GM12891 (cell line): ENCODE results near the gene CDK17. TPM values are rescaled to one million over a fixed set of nuclear protein-coding genes. Genes with fewer than 3 reads are reported as not detected.

Experiments
- DNase-seq: peaks from one replicate; pipeline ENCODE4 v3.0.0; 2011; ENCODE audit warnings: low spot score; ENCODE audit not compliant: insufficient read length
- FAIRE-seq: peaks from 2 replicates; lab custom pipeline; 2011; peaks lifted over from hg19 to GRCh38; lab: Jason Lieb, UNC
- PAX5 ChIP-seq: IDR thresholded peaks from 2 replicates; pipeline ENCODE4 v1.6.1; 2011; ENCODE audit warnings: low read length, moderate library complexity, mild to moderate bottlenecking; ENCODE audit not compliant: insufficient read depth, severe bottlenecking
- POLR2A ChIP-seq: IDR thresholded peaks from 2 replicates; pipeline ENCODE4 v1.6.1; 2011; ENCODE audit warnings: low read depth, low read length, control low read depth
- POLR2AphosphoS5 ChIP-seq: IDR thresholded peaks from 2 replicates; pipeline ENCODE4 v1.6.1; 2011; ENCODE audit warnings: low read depth, low read length, control low read depth
- POU2F2 ChIP-seq: IDR thresholded peaks from 2 replicates; pipeline ENCODE4 v1.6.1; 2011; ENCODE audit warnings: low read depth, mild to moderate bottlenecking, control low read depth, low read length, moderate library complexity
- SPI1 ChIP-seq: IDR thresholded peaks from 2 replicates; pipeline ENCODE4 v1.6.1; 2011; ENCODE audit warnings: low read depth, low read length, control low read depth
- TAF1 ChIP-seq: IDR thresholded peaks from 2 replicates; pipeline ENCODE4 v1.6.1; 2011; ENCODE audit warnings: low read depth, low read length, control low read depth
- polyA plus RNA-seq: library from polyadenylated mRNA; unstranded; fragments of >200 nt; gene quantifications from one replicate; pipeline ENCODE4 v1.2.1, GENCODE V29; 2012; ENCODE audit warnings: low read depth, missing spikeins, inconsistent platforms; ENCODE audit not compliant: missing spikeins

CDK17 gene
- 9.3 TPM for polyA plus RNA-seq

DNA sequence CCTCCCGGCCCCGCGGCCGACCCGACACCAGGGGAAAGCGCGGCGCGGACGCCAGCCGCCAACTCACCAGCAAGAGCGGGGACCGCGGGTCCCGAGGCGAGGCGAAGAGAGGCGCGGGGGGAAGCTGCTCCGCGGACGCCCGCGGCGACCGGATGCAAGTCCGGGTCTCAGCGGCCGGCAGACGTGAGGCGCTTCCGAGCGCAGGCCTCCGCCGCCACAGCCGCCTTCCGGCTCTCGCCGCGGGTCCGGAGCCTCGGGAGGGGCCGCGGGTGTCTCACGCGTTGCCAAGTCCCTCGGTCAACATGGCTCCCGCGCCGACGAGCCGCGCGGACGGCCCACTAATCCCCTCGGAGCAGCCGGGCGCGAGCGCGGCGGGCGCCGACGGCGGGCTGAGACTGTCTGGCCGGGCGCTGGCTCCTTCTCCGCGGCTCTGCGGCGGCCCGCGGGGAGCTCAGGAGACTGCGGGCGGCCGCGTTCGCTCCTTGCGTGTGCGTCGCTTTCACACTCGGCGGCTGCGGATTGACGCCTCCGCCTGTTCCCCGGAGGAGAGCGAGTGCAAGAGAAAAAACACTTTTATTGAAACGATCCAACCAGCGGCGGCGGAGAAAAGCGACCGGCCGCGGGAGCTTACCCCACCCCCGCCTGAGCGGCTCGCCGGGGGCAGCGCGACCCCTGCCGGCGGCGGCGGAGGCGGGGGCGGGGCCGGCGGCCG, at the start of gene CDK17:
Gene CDK17, minus strand, starts transcription at position 521 of the 712 bp plus-strand sequence. CDS start 65,603 bp downstream, outside the sequence.
- peak; percentile 43 for TF ChIP-seq PAX5
- TF ChIP-seq POU2F2 = no peak
- peak; percentile 60 for TF ChIP-seq POLR2AphosphoS5
- TF ChIP-seq POLR2A = no peak
- peak; percentile 59 for TF ChIP-seq TAF1
- no peak for FAIRE-seq
- peak; percentile 70 for DNase-seq

- TF ChIP-seq SPI1 = no peak
- no peak for TF ChIP-seq TAF1
- FAIRE-seq (no peak), DNase-seq (no peak)
Measured at GRCh38 chr12:96448300-96448699, 48.1 kb upstream of the CDK17 start.

DNA sequence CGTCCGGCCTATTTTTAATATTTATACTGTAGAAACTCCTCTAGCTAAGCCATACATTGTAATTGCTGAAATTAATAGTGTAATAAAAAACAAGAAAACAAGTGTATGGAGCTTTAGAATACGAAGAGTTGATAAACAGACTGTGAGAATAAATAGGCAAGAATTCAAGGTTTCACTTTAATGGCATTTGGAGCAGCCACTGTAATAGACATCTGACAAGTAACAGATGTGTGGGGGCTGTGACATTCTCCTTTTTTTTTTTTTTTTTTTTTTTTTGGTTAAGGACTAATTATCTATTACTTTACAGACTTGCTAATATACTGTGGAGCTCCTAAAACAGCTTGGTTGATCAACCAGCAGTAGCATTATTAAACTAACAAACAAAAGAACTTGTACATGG, 47.0 kb upstream of the CDK17 start:
- DNase-seq (no peak), FAIRE-seq (no peak)
- TF ChIP-seq POLR2AphosphoS5 (no peak), PAX5 (no peak), TAF1 (no peak), SPI1 (no peak), POU2F2 (no peak), POLR2A (no peak)

DNA sequence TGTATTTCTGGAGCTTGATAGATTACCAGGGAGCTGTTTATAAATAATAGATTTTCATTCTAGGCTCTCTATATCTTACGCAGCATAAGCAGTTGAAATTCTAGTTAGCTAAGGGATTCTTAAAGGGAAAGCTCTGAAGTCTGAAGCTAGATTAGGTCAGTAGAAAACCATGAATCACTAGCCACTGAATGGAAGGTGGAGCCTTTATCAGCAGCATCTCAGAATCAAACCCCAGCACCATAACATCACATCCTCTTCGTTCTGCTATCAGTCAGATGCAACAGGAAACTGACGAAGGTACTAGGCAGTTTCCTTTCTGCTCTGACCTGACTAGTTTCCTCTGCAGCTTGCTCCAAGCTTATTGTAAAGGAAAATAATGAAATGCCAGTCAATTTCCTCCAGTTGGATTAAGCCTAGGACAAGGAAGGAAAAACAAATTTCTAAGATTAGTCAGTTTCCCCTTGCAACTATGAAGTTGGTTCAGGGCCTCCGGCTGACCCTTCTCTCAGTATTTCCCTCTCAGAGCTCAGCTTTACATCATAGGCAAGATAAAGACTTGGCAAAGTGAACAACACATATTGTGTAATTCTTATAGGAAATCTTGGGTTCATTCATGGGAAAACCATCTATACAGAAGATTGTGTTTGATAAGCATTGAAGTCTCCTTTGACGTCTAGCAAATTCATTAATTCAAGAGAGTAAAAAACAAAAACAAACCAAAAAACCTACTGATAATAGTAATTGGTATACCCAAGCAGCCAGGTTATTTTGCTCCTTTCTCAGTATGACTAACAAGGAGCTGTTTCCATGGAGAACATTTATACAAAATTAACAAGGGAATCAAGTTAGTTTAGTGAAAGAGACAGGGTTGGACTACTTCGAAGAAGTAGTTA, 45.7 kb upstream of the CDK17 start:
- DNase-seq (peak; percentile 35), FAIRE-seq (peak; percentile 92)
- TF ChIP-seq SPI1 (0 out of 2 replicates have a peak, but pooled peaks have one; percentile 9), POLR2A (no peak)

DNA sequence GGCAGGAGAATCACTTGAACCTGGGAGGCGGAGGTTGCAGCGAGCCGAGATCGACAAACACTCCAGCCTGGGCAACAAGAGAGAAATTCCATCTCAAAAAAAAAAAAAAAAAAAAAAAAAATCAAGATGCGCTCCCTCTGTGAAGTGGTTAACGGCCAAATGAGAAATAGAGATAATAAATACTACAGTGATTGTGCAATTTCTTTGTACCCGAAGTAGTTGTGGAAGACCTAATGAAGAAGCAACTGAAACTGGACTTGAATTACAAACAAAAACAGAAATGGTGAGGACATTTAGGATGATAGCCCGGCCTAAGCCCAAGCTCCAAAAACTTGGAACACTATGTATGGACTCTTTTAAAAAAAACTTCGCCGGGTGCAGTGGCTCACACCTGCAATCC, 44.2 kb upstream of the CDK17 start:
- no peak for TF ChIP-seq POU2F2
- no peak for TF ChIP-seq TAF1
- TF ChIP-seq POLR2A = no peak
- no peak for TF ChIP-seq SPI1
- TF ChIP-seq PAX5 = no peak
- TF ChIP-seq POLR2AphosphoS5 = no peak
- FAIRE-seq (no peak), DNase-seq (no peak)

DNA sequence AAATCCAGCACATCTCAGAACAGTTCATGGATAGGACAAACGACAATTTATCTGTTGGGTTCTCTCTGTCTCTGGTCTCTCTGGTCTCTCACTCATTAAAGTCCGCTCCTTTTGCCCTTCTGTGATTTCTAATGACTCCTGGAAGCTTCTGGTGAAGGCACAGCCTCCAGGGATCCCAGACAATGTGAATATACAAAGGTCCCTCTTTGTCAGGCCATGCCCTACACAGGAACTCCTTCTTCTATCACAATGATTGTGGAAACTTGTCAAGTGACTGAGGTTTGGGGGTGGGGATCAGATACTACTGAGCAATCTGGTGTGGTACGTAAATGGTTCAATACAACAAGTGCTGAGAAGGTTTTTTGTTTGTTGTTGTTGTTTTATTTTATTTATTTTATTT, 42.7 kb upstream of the CDK17 start:
- FAIRE-seq (no peak), DNase-seq (no peak)
- TF ChIP-seq POU2F2 (no peak), SPI1 (no peak), PAX5 (no peak), POLR2AphosphoS5 (no peak), TAF1 (no peak)

GRCh38 chr12:96441816-96442215, 41.6 kb upstream of the CDK17 start:
- DNase-seq (no peak), FAIRE-seq (no peak)
- TF ChIP-seq TAF1 (no peak), POU2F2 (no peak), POLR2AphosphoS5 (no peak), PAX5 (no peak), POLR2A (no peak), SPI1 (no peak)

- FAIRE-seq (no peak), DNase-seq (no peak)
- TF ChIP-seq POU2F2 = no peak
- no peak for TF ChIP-seq POLR2AphosphoS5
- TF ChIP-seq PAX5 = no peak
- TF ChIP-seq POLR2A = no peak
- TF ChIP-seq TAF1 = no peak
- no peak for TF ChIP-seq SPI1
Measured at GRCh38 chr12:96438330-96438729, 38.1 kb upstream of the CDK17 start.

DNA sequence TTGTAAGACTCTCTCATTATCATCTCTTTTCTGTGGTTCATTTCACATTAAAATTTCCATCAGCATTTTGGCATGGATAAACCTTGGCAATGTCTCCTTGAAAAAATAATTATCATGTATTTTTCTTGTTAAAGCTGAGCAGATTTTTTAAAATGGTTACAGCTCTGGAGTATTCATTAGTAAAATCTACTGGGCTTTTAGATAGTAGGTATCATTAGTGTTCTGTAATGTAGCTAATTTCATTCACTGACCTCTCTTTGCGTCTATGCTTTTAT, 36.9 kb upstream of the CDK17 start:
- no peak for DNase-seq
- FAIRE-seq = no peak
- TF ChIP-seq POU2F2 = no peak
- no peak for TF ChIP-seq SPI1
- no peak for TF ChIP-seq TAF1
- TF ChIP-seq POLR2A = no peak
- TF ChIP-seq POLR2AphosphoS5 = no peak
- no peak for TF ChIP-seq PAX5
